ENCODE measurements around the gene GRIK2. TPM values are rescaled to one million over a fixed set of nuclear protein-coding genes. Genes with fewer than 3 reads are reported as not detected.

Gene GRIK2
- total and polyA plus RNA-seq, 2 experiments from 2014 or later = 0.21 to 0.45 TPM

- TF ChIP-seq CTCF (IDR thresholded peaks at IDR 0.05; ENCODE audit: low read depth, low read length) = no peak
- H3K27me3 ChIP-seq = no peaks in the 10 kb centered on the region
- peaks cover 3% of the 10 kb centered on the region for H3K4me1 ChIP-seq (ENCODE audit: low read depth)
- no peaks in the 10 kb centered on the region for H3K9me3 ChIP-seq (ENCODE audit: low read depth)
- no peaks in the 10 kb centered on the region for H3K36me3 ChIP-seq
- no peak for DNase-seq (ENCODE audit: low read depth in 1 of 2, low spot score in 1 of 2)
- no peak overlapping the region for H3K4me3 ChIP-seq
- no peak overlapping the region for H3K27ac ChIP-seq
Measured at GRCh38 chr6:101755931-101756330, 362.4 kb downstream of the GRIK2 start.

- Histone ChIP-seq H3K27ac (no peak overlapping the region), H3K4me3 (no peak overlapping the region), H3K36me3 (no peaks in the 10 kb centered on the region), H3K4me1 (ENCODE audit: low read depth) (peaks cover 4% of the 10 kb centered on the region), H3K9me3 (ENCODE audit: low read depth) (no peaks in the 10 kb centered on the region), H3K27me3 (no peaks in the 10 kb centered on the region)
- TF ChIP-seq CTCF (IDR thresholded peaks at IDR 0.05; ENCODE audit: low read depth, low read length) = no peak
- no peak for DNase-seq (ENCODE audit: low read depth in 1 of 2, low spot score in 1 of 2)
Measured at GRCh38 chr6:101758368-101758767, 364.9 kb downstream of the GRIK2 start.

DNA sequence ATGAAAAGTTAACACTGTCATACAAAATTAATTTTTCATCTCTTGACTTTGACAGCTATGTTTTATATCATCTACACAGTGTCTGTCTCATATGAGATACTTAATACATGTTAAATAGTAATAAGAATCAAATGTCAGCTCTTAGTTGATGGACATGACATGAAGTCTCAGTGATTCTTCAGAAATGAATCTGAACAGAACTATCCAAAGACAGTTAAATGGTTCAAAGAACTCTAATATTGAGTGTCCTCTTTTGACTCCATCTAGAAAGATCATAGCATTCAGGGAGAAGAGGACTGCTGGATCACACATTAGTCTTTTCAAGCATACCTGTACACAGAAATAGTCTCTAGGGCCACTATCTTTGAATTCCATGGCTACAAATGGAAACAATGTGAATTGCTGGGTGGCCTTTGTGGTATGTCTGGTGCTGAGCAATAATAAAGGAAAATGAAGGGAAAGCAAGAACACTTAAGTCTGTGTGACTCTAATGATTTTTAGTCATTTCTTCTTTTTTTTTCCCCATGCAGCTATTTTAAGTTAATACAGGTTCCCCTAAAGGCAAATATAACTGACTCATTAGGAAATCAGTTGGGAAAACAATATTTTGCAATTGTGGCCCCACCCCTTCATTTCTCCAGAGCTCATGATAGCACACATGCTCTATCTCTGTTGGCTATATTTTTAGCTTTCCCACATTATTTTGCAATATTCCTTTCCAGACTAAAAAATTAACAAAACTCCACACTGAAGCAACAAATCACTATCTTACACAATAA, 367.5 kb downstream of the GRIK2 start:
- Histone ChIP-seq H3K4me3 (no peak overlapping the region), H3K4me1 (ENCODE audit: low read depth) (peaks cover 4% of the 10 kb centered on the region), H3K36me3 (no peaks in the 10 kb centered on the region), H3K9me3 (ENCODE audit: low read depth) (no peaks in the 10 kb centered on the region), H3K27ac (no peak overlapping the region), H3K27me3 (no peaks in the 10 kb centered on the region)
- no peak for TF ChIP-seq CTCF (IDR thresholded peaks at IDR 0.05; ENCODE audit: low read depth, low read length)
- peak; percentile 34 to 95 for DNase-seq (ENCODE audit: low read depth in 1 of 2, low spot score in 1 of 2)

DNA sequence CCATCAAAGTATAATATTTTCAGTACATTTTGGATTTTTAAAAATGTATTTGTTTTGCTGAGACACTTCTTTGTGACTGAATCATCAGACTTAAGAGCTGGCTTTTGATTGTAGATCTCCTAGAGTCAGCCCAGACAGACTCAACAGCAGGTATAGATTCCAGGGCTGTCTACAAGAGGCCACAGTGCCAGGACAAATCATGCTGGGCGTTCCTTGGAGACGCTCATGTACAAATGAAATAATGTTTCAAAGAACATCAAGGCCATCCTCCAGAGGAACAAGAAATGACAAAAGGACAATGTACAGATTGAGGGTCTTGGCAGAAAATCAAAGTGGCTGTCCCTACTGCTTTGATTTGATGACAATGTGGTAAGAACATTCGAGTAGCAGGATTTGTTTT, 369.3 kb downstream of the GRIK2 start:
- H3K27ac ChIP-seq = no peak overlapping the region
- H3K4me1 ChIP-seq (ENCODE audit: low read depth) = peaks cover 4% of the 10 kb centered on the region
- H3K36me3 ChIP-seq = no peaks in the 10 kb centered on the region
- no peak overlapping the region for H3K4me3 ChIP-seq
- DNase-seq (ENCODE audit: low read depth in 1 of 2, low spot score in 1 of 2) = peak in 1 of 2 donors; percentile 9
- no peaks in the 10 kb centered on the region for H3K9me3 ChIP-seq (ENCODE audit: low read depth)
- no peak for TF ChIP-seq CTCF (IDR thresholded peaks at IDR 0.05; ENCODE audit: low read depth, low read length)
- H3K27me3 ChIP-seq = no peaks in the 10 kb centered on the region

DNA sequence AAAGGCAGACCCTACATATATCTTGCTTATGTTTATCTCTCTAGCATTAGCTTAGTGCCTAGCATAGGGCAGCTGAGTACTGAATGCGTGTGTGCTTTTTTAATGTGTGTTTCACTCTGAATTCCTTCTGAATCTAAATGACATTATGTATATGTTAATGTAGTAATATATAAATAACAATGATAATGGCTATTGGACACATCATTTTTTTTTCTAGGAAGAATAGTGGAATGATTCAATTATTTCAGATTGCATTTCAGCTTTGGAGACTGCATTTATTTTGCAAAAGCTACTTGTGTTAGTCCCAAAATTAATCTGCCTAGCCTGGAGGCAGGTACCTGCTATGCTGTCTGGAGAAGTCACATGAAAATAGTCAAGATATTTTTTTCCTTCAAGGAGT, 371.8 kb downstream of the GRIK2 start:
- TF ChIP-seq CTCF (IDR thresholded peaks at IDR 0.05; ENCODE audit: low read depth, low read length) = no peak
- no peaks in the 10 kb centered on the region for H3K9me3 ChIP-seq (ENCODE audit: low read depth)
- H3K27me3 ChIP-seq = no peaks in the 10 kb centered on the region
- no peak for DNase-seq (ENCODE audit: low read depth in 1 of 2, low spot score in 1 of 2)
- peaks cover 4% of the 10 kb centered on the region for H3K4me1 ChIP-seq (ENCODE audit: low read depth)
- no peaks in the 10 kb centered on the region for H3K36me3 ChIP-seq
- H3K4me3 ChIP-seq = no peak overlapping the region
- no peak overlapping the region for H3K27ac ChIP-seq

Data from cardiac muscle cell (in vitro differentiated cells and primary cell).